Tibial nerve (tissue), 3 donors: ENCODE measurements around the gene OR2AT4.

ENCODE experiments used
- CTCF ChIP-seq, 5 experiments: fragments of 200-600 bp in 3 of 5; fragments of 450-650 bp in 2 of 5; sonication (generic) in 3 of 5; IDR thresholded peaks; one replicate each; pipeline ENCODE4 v1.5.1; 2016 to 2019; ENCODE audit warnings: antibody characterized with exemption in 5 of 5, mild to moderate bottlenecking in 3 of 5, moderate library complexity in 2 of 5
- POLR2A ChIP-seq, 2 donors: fragments of 450-650 bp; IDR thresholded peaks; one replicate each; pipeline ENCODE4 v1.6.1; 2017; ENCODE audit warnings: antibody characterized with exemption in 2 of 2, mild to moderate bottlenecking in 2 of 2, moderate library complexity in 2 of 2

- TF ChIP-seq POLR2A (IDR thresholded peaks at IDR 0.05) (no peak), CTCF (IDR thresholded peaks at IDR 0.05) (no peak)
Observed at GRCh38 chr11:75100314-75100713, 3.6 kb upstream of the OR2AT4 start.
